ENCODE data around the gene MTUS2. TPM values are rescaled to one million over a fixed set of nuclear protein-coding genes. Genes with fewer than 3 reads are reported as not detected.

MTUS2 gene
- total RNA-seq, 1 donor from 2014 or later = 8.9 TPM

DNA sequence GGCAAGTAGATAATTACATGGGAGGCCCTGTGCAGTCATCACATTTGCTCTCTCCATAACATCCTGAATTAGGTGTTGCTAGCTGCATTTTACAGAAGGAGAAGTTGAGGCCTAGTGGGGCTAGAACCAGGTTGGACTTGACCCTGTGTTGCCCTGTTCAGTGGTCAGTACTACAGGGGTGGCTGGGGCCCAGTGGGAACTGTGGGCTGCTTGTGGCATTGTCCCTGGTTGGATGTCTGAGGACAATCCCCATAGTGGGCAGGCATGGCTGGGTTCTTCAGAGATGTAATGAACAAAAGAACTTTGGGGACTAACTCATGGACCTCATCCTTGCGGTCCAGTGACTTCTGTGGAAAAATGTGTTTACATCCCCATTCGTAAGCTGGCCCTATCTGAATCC lies 38.9 kb downstream of the MTUS2 start:
- intact Hi-C loops (cut with DNase I) = no loop called here
- no peaks in the 10 kb centered on the region for H3K27me3 ChIP-seq
- no peak for DNase-seq (ENCODE audit: low spot score in 2 of 2)
- no peaks in the 10 kb centered on the region for H3K9me3 ChIP-seq
- H3K4me1 ChIP-seq = no peaks in the 10 kb centered on the region
- no peak overlapping the region for H3K4me3 ChIP-seq
- peak overlapping the region in 1 of 2 donors; percentile 6 for H3K27ac ChIP-seq
- no peaks in the 10 kb centered on the region for H3K36me3 ChIP-seq
- no peak for TF ChIP-seq CTCF (IDR thresholded peaks at IDR 0.05)

DNA sequence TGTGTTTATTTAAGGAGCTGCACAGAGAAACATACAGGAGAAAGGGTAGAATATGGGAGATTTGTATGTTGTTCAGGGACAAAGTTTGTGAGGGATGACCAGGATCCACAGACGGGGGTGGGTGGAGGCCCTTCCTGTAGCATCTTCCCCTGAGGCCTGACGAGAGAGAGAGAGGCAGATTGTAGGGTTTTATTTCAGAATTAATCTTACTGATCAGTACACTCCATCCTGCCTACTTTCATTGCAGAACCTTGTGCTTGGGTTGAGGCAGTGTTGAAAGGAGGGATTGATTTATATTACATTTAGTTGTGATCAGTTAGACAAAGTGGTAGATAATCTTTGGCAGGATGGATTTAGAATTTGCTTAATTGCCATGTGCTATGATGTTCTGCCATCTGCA lies 39.6 kb downstream of the MTUS2 start:
- TF ChIP-seq CTCF (IDR thresholded peaks at IDR 0.05) = no peak
- DNase-seq (ENCODE audit: low spot score in 2 of 2) = no peak
- peaks cover 0 to 3% of the 10 kb centered on the region in 2 donors for H3K4me1 ChIP-seq
- intact Hi-C loops (cut with DNase I) = no loop called here
- H3K27ac ChIP-seq = no peak overlapping the region
- no peak overlapping the region for H3K4me3 ChIP-seq
- no peaks in the 10 kb centered on the region for H3K9me3 ChIP-seq
- no peaks in the 10 kb centered on the region for H3K36me3 ChIP-seq
- H3K27me3 ChIP-seq = no peaks in the 10 kb centered on the region

GRCh38 chr13:28864544-28864943 lies 44.4 kb downstream of the MTUS2 start:
- intact Hi-C loops (cut with DNase I) = no loop called here

DNA sequence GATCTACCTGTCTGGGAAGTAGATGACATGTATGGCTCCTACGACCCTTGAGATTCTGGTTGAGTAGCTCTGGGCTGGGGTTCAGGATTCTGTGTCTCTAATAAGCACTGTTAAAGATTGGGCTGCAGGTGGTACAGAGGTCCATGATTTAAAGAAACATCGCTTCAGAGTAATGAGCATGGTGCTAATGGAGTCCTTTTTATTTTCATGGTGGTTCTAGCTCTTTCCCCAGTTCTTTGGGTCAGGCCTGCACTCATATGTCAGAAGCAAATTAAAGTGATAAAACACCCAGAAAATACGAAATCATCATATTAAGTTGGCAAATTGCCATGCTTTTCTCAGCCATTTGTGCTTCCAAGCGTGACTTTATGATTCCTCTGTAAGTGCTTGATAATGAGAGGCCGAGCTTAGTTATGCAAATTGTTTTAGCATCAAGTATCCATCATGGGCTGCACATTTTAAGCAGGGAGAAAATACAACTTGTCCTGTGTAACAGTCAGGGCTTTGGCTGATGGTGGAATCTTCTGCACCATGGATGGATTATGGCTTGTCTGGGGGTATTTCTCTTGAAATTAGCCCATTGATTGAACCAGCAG lies 45.1 kb downstream of the MTUS2 start:
- Histone ChIP-seq H3K27me3 (no peaks in the 10 kb centered on the region), H3K4me3 (no peak overlapping the region), H3K4me1 (peaks cover 0 to 16% of the 10 kb centered on the region in 2 donors), H3K27ac (no peak overlapping the region), H3K36me3 (no peaks in the 10 kb centered on the region), H3K9me3 (no peaks in the 10 kb centered on the region)
- TF ChIP-seq CTCF (IDR thresholded peaks at IDR 0.05) = no peak
- no peak for DNase-seq (ENCODE audit: low spot score in 2 of 2)
- intact Hi-C loops (cut with DNase I) = no loop called here

More at GRCh38 chr13:28864544-28864943, 44.4 kb downstream of the MTUS2 start:
- TF ChIP-seq CTCF (IDR thresholded peaks at IDR 0.05) = no peak
- H3K4me3 ChIP-seq = no peak overlapping the region
- DNase-seq (ENCODE audit: low spot score in 2 of 2) = no peak
- H3K4me1 ChIP-seq = peaks cover 0 to 16% of the 10 kb centered on the region in 2 donors
- H3K9me3 ChIP-seq = no peaks in the 10 kb centered on the region
- no peak overlapping the region for H3K27ac ChIP-seq
- H3K36me3 ChIP-seq = no peaks in the 10 kb centered on the region
- no peaks in the 10 kb centered on the region for H3K27me3 ChIP-seq

GRCh38 chr13:28865951-28866350 lies 45.8 kb downstream of the MTUS2 start:
- no peak overlapping the region for H3K4me3 ChIP-seq
- H3K27ac ChIP-seq = peak overlapping the region in 1 of 2 donors; percentile 20
- no peaks in the 10 kb centered on the region for H3K9me3 ChIP-seq
- peaks cover 0 to 16% of the 10 kb centered on the region in 2 donors for H3K4me1 ChIP-seq
- H3K36me3 ChIP-seq = no peaks in the 10 kb centered on the region
- intact Hi-C loops (cut with DNase I) = no loop called here
- TF ChIP-seq CTCF (IDR thresholded peaks at IDR 0.05) = no peak
- DNase-seq (ENCODE audit: low spot score in 2 of 2) = no peak
- no peaks in the 10 kb centered on the region for H3K27me3 ChIP-seq

- H3K36me3 ChIP-seq = no peaks in the 10 kb centered on the region
- DNase-seq (ENCODE audit: low spot score in 2 of 2) = no peak
- H3K27ac ChIP-seq = peak overlapping the region in 1 of 2 donors; percentile 0
- no peaks in the 10 kb centered on the region for H3K27me3 ChIP-seq
- no peak for TF ChIP-seq CTCF (IDR thresholded peaks at IDR 0.05)
- intact Hi-C loops (cut with DNase I) = no loop called here
- peaks cover 0 to 16% of the 10 kb centered on the region in 2 donors for H3K4me1 ChIP-seq
- H3K4me3 ChIP-seq = no peak overlapping the region
- H3K9me3 ChIP-seq = peaks cover 0 to under 1% of the 10 kb centered on the region in 2 donors
Measured at GRCh38 chr13:28866932-28867331, 46.8 kb downstream of the MTUS2 start.

Data from ascending aorta (tissue), 2 donors.